ENCODE results near the gene NT5M. TPM values are rescaled to one million over a fixed set of nuclear protein-coding genes. Genes with fewer than 3 reads are reported as not detected.

NT5M gene
- polyA plus RNA-seq, 2 of the 4 experiments (the other 2 are of a cell fraction) = 5.3 to 5.9 TPM

DNA sequence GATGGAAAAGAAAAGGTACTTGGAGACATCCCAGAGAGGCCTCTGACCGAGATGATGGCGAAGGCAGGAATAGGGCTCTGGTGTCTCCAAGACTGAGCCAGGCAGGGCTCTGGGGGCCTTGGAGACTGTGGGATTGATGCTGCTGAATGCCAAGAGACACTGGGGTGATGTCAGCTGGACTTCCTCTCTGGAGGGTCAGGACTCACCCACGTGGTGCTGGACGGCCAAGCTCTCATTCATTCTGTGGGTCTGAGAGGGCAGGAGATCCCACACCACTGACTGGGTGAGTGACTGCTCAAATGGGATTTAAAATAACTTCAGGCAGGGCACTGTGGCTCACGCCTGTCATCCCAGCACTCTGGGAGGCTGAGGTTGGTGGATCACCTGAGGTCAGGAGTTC, 64.8 kb downstream of the NT5M start:
- Histone ChIP-seq H3K4me3 (no peak overlapping the region), H3K4me1 (peaks cover 5% of the 10 kb centered on the region; the same call in 2 of the 3 replicates), H3K9me3 (no peaks in the 10 kb centered on the region), H3K4me2 (no peak overlapping the region), H3K27ac (no peak overlapping the region)
- CTCF ChIA-PET = interaction anchor here (0.9 to 18.2 kb wide), 8 partner anchors 9 to 274 kb away, joined by 4 to 365 read pairs (median 8); partner anchors contain the start of gene RASD1
- no peak for DNase-seq (ENCODE audit: low read depth in 1 of 2, low spot score in 1 of 2)
- 73% methylated on average over 5 of the region's 5 CpGs for WGBS (ENCODE audit: missing lambda C conversion rate)
- TF ChIP-seq, protein P1, sequence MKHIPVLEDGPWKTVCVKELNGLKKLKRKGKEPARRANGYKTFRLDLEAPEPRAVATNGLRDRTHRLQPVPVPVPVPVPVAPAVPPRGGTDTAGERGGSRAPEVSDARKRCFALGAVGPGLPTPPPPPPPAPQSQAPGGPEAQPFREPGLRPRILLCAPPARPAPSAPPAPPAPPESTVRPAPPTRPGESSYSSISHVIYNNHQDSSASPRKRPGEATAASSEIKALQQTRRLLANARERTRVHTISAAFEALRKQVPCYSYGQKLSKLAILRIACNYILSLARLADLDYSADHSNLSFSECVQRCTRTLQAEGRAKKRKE (CRISPR knock-in tag; IDR thresholded peaks at IDR 0.05; ENCODE audit: low read depth) = no peak
- TF ChIP-seq ZSCAN20 (CRISPR knock-in tag; IDR thresholded peaks at IDR 0.05) (no peak), RCOR1 (IDR thresholded peaks at IDR 0.05; ENCODE audit: low read depth, low read length) (no peak)
- TF ChIP-seq, protein P2, sequence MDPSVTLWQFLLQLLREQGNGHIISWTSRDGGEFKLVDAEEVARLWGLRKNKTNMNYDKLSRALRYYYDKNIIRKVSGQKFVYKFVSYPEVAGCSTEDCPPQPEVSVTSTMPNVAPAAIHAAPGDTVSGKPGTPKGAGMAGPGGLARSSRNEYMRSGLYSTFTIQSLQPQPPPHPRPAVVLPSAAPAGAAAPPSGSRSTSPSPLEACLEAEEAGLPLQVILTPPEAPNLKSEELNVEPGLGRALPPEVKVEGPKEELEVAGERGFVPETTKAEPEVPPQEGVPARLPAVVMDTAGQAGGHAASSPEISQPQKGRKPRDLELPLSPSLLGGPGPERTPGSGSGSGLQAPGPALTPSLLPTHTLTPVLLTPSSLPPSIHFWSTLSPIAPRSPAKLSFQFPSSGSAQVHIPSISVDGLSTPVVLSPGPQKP (IDR thresholded peaks at IDR 0.05; ENCODE audit: low read depth, low read length) = no peak
- FAIRE-seq = no peak
- POLR2A ChIA-PET = no interaction called here
- ATAC-seq = no peak

DNA sequence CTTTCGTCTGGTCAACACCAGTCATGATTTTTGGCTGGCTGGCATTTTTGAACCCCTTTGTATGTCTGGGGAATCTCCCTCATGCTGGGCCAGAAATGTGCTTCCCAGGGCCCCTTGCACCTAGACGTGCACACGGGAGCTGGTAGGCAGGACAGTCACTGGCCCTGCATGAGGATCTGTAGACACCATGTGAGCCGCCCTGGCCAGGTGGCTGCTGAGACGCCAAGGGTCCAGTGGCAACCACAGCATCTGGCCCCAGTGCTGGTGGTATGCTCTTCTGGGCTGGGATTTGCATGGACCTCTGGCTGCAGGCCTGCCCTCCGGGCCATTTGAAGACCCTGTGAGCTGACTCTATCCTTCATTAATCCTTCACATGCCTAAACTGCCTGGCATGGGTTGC, 67.5 kb downstream of the NT5M start:
- TF ChIP-seq, protein P3, sequence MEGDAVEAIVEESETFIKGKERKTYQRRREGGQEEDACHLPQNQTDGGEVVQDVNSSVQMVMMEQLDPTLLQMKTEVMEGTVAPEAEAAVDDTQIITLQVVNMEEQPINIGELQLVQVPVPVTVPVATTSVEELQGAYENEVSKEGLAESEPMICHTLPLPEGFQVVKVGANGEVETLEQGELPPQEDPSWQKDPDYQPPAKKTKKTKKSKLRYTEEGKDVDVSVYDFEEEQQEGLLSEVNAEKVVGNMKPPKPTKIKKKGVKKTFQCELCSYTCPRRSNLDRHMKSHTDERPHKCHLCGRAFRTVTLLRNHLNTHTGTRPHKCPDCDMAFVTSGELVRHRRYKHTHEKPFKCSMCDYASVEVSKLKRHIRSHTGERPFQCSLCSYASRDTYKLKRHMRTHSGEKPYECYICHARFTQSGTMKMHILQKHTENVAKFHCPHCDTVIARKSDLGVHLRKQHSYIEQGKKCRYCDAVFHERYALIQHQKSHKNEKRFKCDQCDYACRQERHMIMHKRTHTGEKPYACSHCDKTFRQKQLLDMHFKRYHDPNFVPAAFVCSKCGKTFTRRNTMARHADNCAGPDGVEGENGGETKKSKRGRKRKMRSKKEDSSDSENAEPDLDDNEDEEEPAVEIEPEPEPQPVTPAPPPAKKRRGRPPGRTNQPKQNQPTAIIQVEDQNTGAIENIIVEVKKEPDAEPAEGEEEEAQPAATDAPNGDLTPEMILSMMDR (IDR thresholded peaks at IDR 0.05) = no peak
- TF ChIP-seq, protein P4, sequence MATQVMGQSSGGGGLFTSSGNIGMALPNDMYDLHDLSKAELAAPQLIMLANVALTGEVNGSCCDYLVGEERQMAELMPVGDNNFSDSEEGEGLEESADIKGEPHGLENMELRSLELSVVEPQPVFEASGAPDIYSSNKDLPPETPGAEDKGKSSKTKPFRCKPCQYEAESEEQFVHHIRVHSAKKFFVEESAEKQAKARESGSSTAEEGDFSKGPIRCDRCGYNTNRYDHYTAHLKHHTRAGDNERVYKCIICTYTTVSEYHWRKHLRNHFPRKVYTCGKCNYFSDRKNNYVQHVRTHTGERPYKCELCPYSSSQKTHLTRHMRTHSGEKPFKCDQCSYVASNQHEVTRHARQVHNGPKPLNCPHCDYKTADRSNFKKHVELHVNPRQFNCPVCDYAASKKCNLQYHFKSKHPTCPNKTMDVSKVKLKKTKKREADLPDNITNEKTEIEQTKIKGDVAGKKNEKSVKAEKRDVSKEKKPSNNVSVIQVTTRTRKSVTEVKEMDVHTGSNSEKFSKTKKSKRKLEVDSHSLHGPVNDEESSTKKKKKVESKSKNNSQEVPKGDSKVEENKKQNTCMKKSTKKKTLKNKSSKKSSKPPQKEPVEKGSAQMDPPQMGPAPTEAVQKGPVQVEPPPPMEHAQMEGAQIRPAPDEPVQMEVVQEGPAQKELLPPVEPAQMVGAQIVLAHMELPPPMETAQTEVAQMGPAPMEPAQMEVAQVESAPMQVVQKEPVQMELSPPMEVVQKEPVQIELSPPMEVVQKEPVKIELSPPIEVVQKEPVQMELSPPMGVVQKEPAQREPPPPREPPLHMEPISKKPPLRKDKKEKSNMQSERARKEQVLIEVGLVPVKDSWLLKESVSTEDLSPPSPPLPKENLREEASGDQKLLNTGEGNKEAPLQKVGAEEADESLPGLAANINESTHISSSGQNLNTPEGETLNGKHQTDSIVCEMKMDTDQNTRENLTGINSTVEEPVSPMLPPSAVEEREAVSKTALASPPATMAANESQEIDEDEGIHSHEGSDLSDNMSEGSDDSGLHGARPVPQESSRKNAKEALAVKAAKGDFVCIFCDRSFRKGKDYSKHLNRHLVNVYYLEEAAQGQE (IDR thresholded peaks at IDR 0.05) = no peak
- TF ChIP-seq HOXB5 (CRISPR knock-in tag; IDR thresholded peaks at IDR 0.05) (no peak), ZNF302 (CRISPR knock-in tag; IDR thresholded peaks at IDR 0.05) (no peak), SREBF2 (IDR thresholded peaks at IDR 0.05) (no peak), NR3C1 (IDR thresholded peaks at IDR 0.05) (no peak), JUNB (IDR thresholded peaks at IDR 0.05) (no peak), CHD4 (IDR thresholded peaks at IDR 0.05; ENCODE audit: borderline replicate concordance) (no peak), ZFP36 (IDR thresholded peaks at IDR 0.05; ENCODE audit: borderline replicate concordance, partially characterized antibody) (no peak), SMC3 (IDR thresholded peaks at IDR 0.05) (no peak), KDM5A (IDR thresholded peaks at IDR 0.05) (no peak), CEBPB (IDR thresholded peaks at IDR 0.05) (no peak), RAD21 (conservative IDR thresholded peaks at IDR 0.05 in 1 of 2, IDR thresholded peaks at IDR 0.05 in 1 of 2) (no peak), GATA3 (IDR thresholded peaks at IDR 0.05; ENCODE audit: borderline replicate concordance) (no peak), ESRRA (IDR thresholded peaks at IDR 0.05; ENCODE audit: borderline replicate concordance, low read length) (no peak), RFX5 (IDR thresholded peaks at IDR 0.05) (no peak)
- TF ChIP-seq, protein P5, sequence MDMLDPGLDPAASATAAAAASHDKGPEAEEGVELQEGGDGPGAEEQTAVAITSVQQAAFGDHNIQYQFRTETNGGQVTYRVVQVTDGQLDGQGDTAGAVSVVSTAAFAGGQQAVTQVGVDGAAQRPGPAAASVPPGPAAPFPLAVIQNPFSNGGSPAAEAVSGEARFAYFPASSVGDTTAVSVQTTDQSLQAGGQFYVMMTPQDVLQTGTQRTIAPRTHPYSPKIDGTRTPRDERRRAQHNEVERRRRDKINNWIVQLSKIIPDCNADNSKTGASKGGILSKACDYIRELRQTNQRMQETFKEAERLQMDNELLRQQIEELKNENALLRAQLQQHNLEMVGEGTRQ (IDR thresholded peaks at IDR 0.05) = no peak
- TF ChIP-seq, protein P6, sequence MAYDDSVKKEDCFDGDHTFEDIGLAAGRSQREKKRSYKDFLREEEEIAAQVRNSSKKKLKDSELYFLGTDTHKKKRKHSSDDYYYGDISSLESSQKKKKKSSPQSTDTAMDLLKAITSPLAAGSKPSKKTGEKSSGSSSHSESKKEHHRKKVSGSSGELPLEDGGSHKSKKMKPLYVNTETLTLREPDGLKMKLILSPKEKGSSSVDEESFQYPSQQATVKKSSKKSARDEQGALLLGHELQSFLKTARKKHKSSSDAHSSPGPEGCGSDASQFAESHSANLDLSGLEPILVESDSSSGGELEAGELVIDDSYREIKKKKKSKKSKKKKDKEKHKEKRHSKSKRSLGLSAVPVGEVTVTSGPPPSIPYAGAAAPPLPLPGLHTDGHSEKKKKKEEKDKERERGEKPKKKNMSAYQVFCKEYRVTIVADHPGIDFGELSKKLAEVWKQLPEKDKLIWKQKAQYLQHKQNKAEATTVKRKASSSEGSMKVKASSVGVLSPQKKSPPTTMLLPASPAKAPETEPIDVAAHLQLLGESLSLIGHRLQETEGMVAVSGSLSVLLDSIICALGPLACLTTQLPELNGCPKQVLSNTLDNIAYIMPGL (CRISPR knock-in tag; IDR thresholded peaks at IDR 0.05; ENCODE audit: borderline replicate concordance) = no peak
- Histone ChIP-seq H3K4me1 (peaks cover 5% of the 10 kb centered on the region; the same call in 2 of the 3 replicates), H3K9me3 (no peaks in the 10 kb centered on the region), H3K27ac (no peak overlapping the region), H3K4me2 (no peak overlapping the region), H3K4me3 (no peak overlapping the region)
- ATAC-seq (no peak), DNase-seq (ENCODE audit: low read depth in 1 of 2, low spot score in 1 of 2) (no peak), FAIRE-seq (no peak)
- ChIA-PET CTCF (interaction anchor here (0.9 to 14.5 kb wide), 10 partner anchors 15 to 271 kb away, joined by 3 to 149 read pairs (median 4); no protein-coding TSS in a partner anchor), POLR2A (no interaction called here)
- WGBS (ENCODE audit: missing lambda C conversion rate) = 85% methylated on average over 6 of the region's 6 CpGs
